ENCODE data around the gene SLC6A9. TPM values are rescaled to one million over a fixed set of nuclear protein-coding genes. Genes with fewer than 3 reads are reported as not detected.
A peak's percentile ranks its signal among the peaks of the same experiment; 100 is the strongest.

SLC6A9 gene
- total RNA-seq, 2 experiments from 2014 or later = 7.4 to 7.9 TPM

GRCh38 chr1:43983253-43983899 lies 47.9 kb downstream of the SLC6A9 start:
- Mint-ChIP-seq H3K36me3 (peaks cover 15% of the 10 kb centered on the region), H3K4me3 (no peak overlapping the region), H3K9me3 (no peaks in the 10 kb centered on the region), H3K4me1 (ENCODE audit: low read depth) (peaks cover 17% of the 10 kb centered on the region), H3K27ac (no peak overlapping the region), H3K27me3 (no peaks in the 10 kb centered on the region)
- DNase-seq = no peak
- CTCF ChIA-PET = no interaction called here
- intact Hi-C loops (cut with micrococcal nuclease) = no loop called here
- POLR2A ChIA-PET = no interaction called here

DNA sequence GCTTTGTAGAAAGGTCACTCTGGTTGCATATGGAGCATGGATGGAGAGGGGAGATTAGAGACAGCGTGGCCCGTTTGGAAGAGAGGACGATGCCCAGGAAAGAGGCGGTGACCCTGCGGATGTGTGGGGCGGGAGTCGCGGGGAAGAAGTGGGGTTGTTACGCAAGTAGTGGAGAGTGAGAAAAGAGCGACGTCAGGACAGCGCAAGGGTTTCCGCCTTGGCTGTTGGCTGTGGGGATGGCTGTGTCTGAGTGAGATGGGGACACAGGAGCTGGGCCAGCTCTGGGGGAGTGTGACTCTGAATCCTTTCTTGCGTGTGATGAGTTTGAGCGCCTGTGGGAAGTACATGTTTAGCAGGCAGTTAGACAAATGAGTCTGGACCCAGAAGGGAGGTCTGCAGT lies 48.5 kb downstream of the SLC6A9 start:
- no peaks in the 10 kb centered on the region for H3K27me3 Mint-ChIP-seq
- no peaks in the 10 kb centered on the region for H3K9me3 Mint-ChIP-seq
- CTCF ChIA-PET = no interaction called here
- POLR2A ChIA-PET = no interaction called here
- peaks cover 19% of the 10 kb centered on the region for H3K36me3 Mint-ChIP-seq
- peaks cover 22% of the 10 kb centered on the region for H3K4me1 Mint-ChIP-seq (ENCODE audit: low read depth)
- no peak for DNase-seq
- no peak overlapping the region for H3K4me3 Mint-ChIP-seq
- no peak overlapping the region for H3K27ac Mint-ChIP-seq
- intact Hi-C loops (cut with micrococcal nuclease) = no loop called here

GRCh38 chr1:43982241-43982640 lies 49.0 kb downstream of the SLC6A9 start:
- no peaks in the 10 kb centered on the region for H3K9me3 Mint-ChIP-seq
- peaks cover 25% of the 10 kb centered on the region for H3K36me3 Mint-ChIP-seq
- POLR2A ChIA-PET = no interaction called here
- no peak overlapping the region for H3K4me3 Mint-ChIP-seq
- CTCF ChIA-PET = interaction anchor here (1.2 kb wide), 1 partner anchor 47 kb away, joined by 3 read pairs; no protein-coding TSS in a partner anchor
- DNase-seq = no peak
- H3K27ac Mint-ChIP-seq = no peak overlapping the region
- intact Hi-C loops (cut with micrococcal nuclease) = no loop called here
- H3K4me1 Mint-ChIP-seq (ENCODE audit: low read depth) = peaks cover 28% of the 10 kb centered on the region
- H3K27me3 Mint-ChIP-seq = no peaks in the 10 kb centered on the region

- H3K4me1 Mint-ChIP-seq (ENCODE audit: low read depth) = peaks cover 34% of the 10 kb centered on the region
- no peak for DNase-seq
- peaks cover 31% of the 10 kb centered on the region for H3K36me3 Mint-ChIP-seq
- no peak overlapping the region for H3K4me3 Mint-ChIP-seq
- no peaks in the 10 kb centered on the region for H3K27me3 Mint-ChIP-seq
- CTCF ChIA-PET = interaction anchor here (1.2 kb wide), 1 partner anchor 47 kb away, joined by 3 read pairs; no protein-coding TSS in a partner anchor
- no peak overlapping the region for H3K27ac Mint-ChIP-seq
- no peaks in the 10 kb centered on the region for H3K9me3 Mint-ChIP-seq
- intact Hi-C loops (cut with micrococcal nuclease) = no loop called here
- POLR2A ChIA-PET = no interaction called here
Measured at GRCh38 chr1:43981636-43982035, 49.6 kb downstream of the SLC6A9 start.

DNA sequence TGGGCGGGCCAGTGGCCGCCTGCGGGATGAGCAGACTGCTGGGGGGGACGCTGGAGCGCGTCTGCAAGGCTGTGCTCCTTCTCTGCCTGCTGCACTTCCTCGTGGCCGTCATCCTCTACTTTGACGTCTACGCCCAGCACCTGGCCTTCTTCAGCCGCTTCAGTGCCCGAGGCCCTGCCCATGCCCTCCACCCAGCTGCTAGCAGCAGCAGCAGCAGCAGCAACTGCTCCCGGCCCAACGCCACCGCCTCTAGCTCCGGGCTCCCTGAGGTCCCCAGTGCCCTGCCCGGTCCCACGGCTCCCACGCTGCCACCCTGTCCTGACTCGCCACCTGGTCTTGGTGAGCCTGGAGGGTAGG lies 50.1 kb downstream of the SLC6A9 start:
- DNase-seq = no peak
- H3K36me3 Mint-ChIP-seq = peaks cover 33% of the 10 kb centered on the region
- ChIA-PET CTCF (interaction anchor here (1.2 kb wide), 1 partner anchor 46 kb away, joined by 3 read pairs; no protein-coding TSS in a partner anchor), POLR2A (no interaction called here)
- no peaks in the 10 kb centered on the region for H3K9me3 Mint-ChIP-seq
- H3K27me3 Mint-ChIP-seq = no peaks in the 10 kb centered on the region
- H3K27ac Mint-ChIP-seq = no peak overlapping the region
- peaks cover 39% of the 10 kb centered on the region for H3K4me1 Mint-ChIP-seq (ENCODE audit: low read depth)
- H3K4me3 Mint-ChIP-seq = no peak overlapping the region
- intact Hi-C loops (cut with micrococcal nuclease) = no loop called here

- H3K4me3 Mint-ChIP-seq = peak overlapping the region; percentile 88
- peaks cover 45% of the 10 kb centered on the region for H3K4me1 Mint-ChIP-seq (ENCODE audit: low read depth)
- intact Hi-C loops (cut with micrococcal nuclease) = no loop called here
- H3K27ac Mint-ChIP-seq = no peak overlapping the region
- H3K9me3 Mint-ChIP-seq = no peaks in the 10 kb centered on the region
- CTCF ChIA-PET = no interaction called here
- POLR2A ChIA-PET = interaction anchor here (0.9 kb wide), 1 partner anchor 33 kb away, joined by 3 read pairs; the partner anchor contains the start of gene IPO13
- H3K36me3 Mint-ChIP-seq = peaks cover 31% of the 10 kb centered on the region
- no peak for DNase-seq
- H3K27me3 Mint-ChIP-seq = no peaks in the 10 kb centered on the region
Measured at GRCh38 chr1:43980255-43981134, 50.8 kb downstream of the SLC6A9 start.

DNA sequence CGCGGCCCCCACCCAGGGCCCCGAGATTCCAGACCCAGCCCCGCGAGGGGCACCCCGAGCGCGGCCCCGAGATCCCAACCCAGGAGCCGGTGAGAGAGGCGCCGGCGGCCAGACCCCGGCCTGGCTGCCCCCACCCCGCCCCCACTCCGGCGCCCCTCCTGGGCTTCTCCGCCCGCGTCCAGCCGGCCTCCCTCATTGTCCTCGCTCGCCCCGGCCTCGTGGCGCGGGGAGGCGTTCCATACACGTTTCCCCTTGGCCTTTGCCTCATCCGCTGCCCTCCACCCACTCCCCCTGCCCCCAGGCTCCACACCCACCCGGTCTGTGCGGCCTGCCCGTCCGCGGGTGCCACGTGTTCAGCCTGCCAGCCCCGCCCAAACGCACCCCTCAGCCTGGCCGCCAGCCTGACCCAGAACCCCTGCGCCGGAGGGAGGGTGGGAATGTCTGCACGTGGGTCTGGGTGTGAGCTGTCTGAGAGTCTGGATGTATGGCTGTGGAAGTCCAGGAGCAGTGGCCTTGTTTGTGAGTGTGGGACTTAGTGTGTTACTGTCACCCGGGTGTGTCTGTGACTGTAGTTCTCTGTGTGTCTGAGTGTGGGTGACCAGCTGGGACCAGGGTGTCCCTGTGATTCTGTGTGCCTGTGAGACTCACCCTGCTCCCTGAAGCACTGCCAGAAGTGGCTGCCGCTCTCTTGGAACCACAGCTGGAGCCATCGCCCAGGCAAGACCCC lies 51.6 kb downstream of the SLC6A9 start:
- peaks cover 29% of the 10 kb centered on the region for H3K36me3 Mint-ChIP-seq
- CTCF ChIA-PET = no interaction called here
- intact Hi-C loops (cut with micrococcal nuclease) = no loop called here

GRCh38 chr1:43979261-43979527 lies 52.1 kb downstream of the SLC6A9 start:
- peaks cover 26% of the 10 kb centered on the region for H3K36me3 Mint-ChIP-seq
- no peaks in the 10 kb centered on the region for H3K9me3 Mint-ChIP-seq
- no peak overlapping the region for H3K4me3 Mint-ChIP-seq
- peaks cover 47% of the 10 kb centered on the region for H3K4me1 Mint-ChIP-seq (ENCODE audit: low read depth)
- no peak overlapping the region for H3K27ac Mint-ChIP-seq
- no peaks in the 10 kb centered on the region for H3K27me3 Mint-ChIP-seq
- intact Hi-C loops (cut with micrococcal nuclease) = no loop called here
- POLR2A ChIA-PET = no interaction called here
- CTCF ChIA-PET = no interaction called here
- no peak for DNase-seq

More for the DNA sequence above, 51.6 kb downstream of the SLC6A9 start:
- peak overlapping the region; percentile 88 for H3K4me3 Mint-ChIP-seq
- POLR2A ChIA-PET = interaction anchor here (0.9 kb wide), 1 partner anchor 32 kb away, joined by 3 read pairs; the partner anchor contains the start of gene IPO13
- DNase-seq = peak; percentile 46
- H3K9me3 Mint-ChIP-seq = no peaks in the 10 kb centered on the region
- peaks cover 46% of the 10 kb centered on the region for H3K4me1 Mint-ChIP-seq (ENCODE audit: low read depth)
- no peaks in the 10 kb centered on the region for H3K27me3 Mint-ChIP-seq
- H3K27ac Mint-ChIP-seq = no peak overlapping the region

GRCh38 chr1:43978551-43979260 lies 52.6 kb downstream of the SLC6A9 start, which contains the start of gene B4GALT2:
Gene B4GALT2 (plus strand): TSS chr1:43979210. CDS start chr1:43981161, 1,951 bp downstream.
- peaks cover 24% of the 10 kb centered on the region for H3K36me3 Mint-ChIP-seq
- no peak within 1 kb of the TSS for H3K27ac Mint-ChIP-seq
- H3K27me3 Mint-ChIP-seq = no peaks in the 10 kb centered on the region
- peak; percentile 50 for DNase-seq
- no peaks in the 10 kb centered on the region for H3K9me3 Mint-ChIP-seq
- peaks cover 52% of the 10 kb centered on the region for H3K4me1 Mint-ChIP-seq (ENCODE audit: low read depth)
- ChIA-PET CTCF (no interaction called here), POLR2A (no interaction called here)
- intact Hi-C loops (cut with micrococcal nuclease) = no loop called here
- H3K4me3 Mint-ChIP-seq = peak within 1 kb of the TSS; percentile 88

DNA sequence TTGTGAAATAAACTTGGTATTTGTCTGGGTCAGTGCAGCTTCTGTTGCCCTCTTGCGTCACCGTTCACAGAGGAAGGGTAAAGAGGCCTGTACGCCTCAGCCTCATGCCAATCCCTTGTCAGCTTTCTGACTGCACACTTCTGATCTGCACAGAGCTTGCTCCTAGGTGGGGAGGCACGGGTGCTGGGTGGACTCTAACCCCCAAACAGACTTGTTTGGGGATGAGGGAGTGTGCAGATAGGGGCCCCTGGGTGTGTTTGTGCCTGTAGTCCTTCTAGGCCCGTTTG lies 53.1 kb downstream of the SLC6A9 start:
- no peaks in the 10 kb centered on the region for H3K9me3 Mint-ChIP-seq
- H3K36me3 Mint-ChIP-seq = peaks cover 24% of the 10 kb centered on the region
- DNase-seq = no peak
- POLR2A ChIA-PET = no interaction called here
- CTCF ChIA-PET = no interaction called here
- H3K27ac Mint-ChIP-seq = no peak overlapping the region
- H3K4me1 Mint-ChIP-seq (ENCODE audit: low read depth) = peaks cover 57% of the 10 kb centered on the region
- H3K27me3 Mint-ChIP-seq = no peaks in the 10 kb centered on the region
- intact Hi-C loops (cut with micrococcal nuclease) = no loop called here
- H3K4me3 Mint-ChIP-seq = peak overlapping the region; percentile 75

- no peak for DNase-seq
- H3K27me3 Mint-ChIP-seq = no peaks in the 10 kb centered on the region
- intact Hi-C loops (cut with micrococcal nuclease) = no loop called here
- no peaks in the 10 kb centered on the region for H3K9me3 Mint-ChIP-seq
- H3K4me1 Mint-ChIP-seq (ENCODE audit: low read depth) = peaks cover 59% of the 10 kb centered on the region
- peaks cover 28% of the 10 kb centered on the region for H3K36me3 Mint-ChIP-seq
- peak overlapping the region; percentile 75 for H3K4me3 Mint-ChIP-seq
- POLR2A ChIA-PET = no interaction called here
- H3K27ac Mint-ChIP-seq = no peak overlapping the region
- CTCF ChIA-PET = interaction anchor here (0.6 kb wide), 1 partner anchor 58 kb away, joined by 3 read pairs; no protein-coding TSS in a partner anchor
Measured at GRCh38 chr1:43977376-43978263, 53.6 kb downstream of the SLC6A9 start.

Data from activated CD4-positive, alpha-beta memory T cell treated with anti-CD3 and anti-CD28 coated beads for 36 hours (primary cell).